ENCODE data around the gene CAP1.

DNA sequence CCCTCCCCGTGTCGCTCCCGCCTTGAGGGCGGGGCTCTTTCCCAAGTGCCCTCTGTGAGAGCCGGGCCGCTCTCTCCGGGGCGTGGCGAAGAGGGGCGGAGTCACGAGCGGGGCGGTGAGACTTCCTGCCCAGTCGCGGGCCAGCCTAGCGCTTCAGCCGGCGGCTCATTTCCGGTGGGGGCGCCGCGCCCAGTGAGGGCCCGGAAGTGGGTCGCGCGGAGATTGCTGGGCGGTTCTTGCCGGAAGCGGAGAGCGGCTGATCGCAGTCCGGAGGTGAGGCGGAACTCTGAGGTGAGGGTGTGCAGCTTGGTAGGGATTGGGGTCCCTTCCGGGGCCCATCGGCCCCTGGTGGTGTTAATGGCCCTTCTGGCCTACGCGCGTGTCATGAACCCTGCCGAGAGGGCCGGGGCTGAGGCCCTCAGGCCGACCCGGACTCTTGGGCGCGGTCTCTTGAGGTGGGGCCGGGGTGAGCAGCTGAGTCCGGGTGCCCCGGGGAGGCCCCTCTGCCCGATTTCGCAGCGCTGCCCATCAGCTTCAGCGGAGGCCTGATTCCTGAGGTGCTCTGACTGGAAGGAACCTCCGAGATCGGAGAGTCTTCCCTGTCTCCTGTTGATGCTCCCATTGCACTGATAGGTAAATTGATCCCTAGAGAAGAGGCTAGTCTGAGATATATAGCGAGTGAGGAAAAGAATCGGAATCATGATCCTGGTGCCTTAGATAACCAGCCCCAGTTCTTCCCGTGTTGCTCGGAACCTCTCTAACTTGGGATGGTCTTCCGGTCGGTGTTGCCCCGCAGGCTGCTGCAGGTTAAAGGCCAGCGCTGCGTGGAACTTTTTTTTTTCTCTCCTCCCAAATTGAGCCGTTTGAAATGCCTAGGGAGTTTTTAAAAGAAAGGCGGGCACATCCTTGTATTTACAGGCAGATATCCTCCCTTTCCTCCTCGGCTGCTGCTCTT is at the start of gene CAP1:
- TF ChIP-seq, protein P1, sequence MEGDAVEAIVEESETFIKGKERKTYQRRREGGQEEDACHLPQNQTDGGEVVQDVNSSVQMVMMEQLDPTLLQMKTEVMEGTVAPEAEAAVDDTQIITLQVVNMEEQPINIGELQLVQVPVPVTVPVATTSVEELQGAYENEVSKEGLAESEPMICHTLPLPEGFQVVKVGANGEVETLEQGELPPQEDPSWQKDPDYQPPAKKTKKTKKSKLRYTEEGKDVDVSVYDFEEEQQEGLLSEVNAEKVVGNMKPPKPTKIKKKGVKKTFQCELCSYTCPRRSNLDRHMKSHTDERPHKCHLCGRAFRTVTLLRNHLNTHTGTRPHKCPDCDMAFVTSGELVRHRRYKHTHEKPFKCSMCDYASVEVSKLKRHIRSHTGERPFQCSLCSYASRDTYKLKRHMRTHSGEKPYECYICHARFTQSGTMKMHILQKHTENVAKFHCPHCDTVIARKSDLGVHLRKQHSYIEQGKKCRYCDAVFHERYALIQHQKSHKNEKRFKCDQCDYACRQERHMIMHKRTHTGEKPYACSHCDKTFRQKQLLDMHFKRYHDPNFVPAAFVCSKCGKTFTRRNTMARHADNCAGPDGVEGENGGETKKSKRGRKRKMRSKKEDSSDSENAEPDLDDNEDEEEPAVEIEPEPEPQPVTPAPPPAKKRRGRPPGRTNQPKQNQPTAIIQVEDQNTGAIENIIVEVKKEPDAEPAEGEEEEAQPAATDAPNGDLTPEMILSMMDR (conservative IDR thresholded peaks at IDR 0.05; ENCODE audit: low read length): no peak
- no peak for TF ChIP-seq EZH2phosphoT487 (IDR thresholded peaks at IDR 0.05; ENCODE audit: borderline replicate concordance)
